HUDEP-2 (cell line): ENCODE data around the gene ETF1.
"Not testable (repeated sequence)": the region's sequence is repeated elsewhere in the genome, so short reads cannot be mapped to it uniquely, and the experiment has no call there.

ENCODE experiments used
- DNase-seq, 76 experiments: peaks; one replicate each; lab custom pipeline; 2025; ENCODE audit not compliant: unreplicated experiment in 76 of 76; lab: John Stamatoyannopoulos, UW

The ETF1 gene

DNA sequence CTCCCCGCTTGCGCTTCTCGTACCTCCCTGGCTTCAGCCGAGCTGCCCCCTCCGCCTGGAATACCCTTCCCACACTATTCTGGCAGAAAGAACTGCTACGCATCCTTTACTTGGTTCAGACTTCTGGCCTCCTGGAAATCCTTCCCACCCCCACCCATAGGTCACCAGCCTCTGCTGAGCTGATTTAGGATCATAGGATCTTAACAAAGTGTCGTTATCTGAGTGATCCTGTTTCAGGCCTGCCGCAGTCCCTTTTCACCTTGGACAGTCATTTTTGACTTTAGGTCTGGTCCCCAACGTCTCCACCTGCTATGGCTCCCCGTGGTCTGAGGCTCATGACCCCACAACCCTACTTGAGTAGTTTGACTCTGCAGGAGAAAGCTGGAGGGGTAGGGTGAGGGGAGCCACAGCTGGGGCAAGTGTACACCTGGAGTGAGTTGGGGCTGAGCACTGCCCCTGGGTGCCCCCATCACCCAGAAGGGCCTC is 50.4 kb downstream of the ETF1 start:
- DNase-seq, result no peak

GRCh38 chr5:138491669-138492559 is 51.1 kb downstream of the ETF1 start:
- peak in 71 of 76 experiments; percentile 22 to 89 (median 77) for DNase-seq

GRCh38 chr5:138491284-138491648 is 51.8 kb downstream of the ETF1 start:
- DNase-seq, result no peak

DNA sequence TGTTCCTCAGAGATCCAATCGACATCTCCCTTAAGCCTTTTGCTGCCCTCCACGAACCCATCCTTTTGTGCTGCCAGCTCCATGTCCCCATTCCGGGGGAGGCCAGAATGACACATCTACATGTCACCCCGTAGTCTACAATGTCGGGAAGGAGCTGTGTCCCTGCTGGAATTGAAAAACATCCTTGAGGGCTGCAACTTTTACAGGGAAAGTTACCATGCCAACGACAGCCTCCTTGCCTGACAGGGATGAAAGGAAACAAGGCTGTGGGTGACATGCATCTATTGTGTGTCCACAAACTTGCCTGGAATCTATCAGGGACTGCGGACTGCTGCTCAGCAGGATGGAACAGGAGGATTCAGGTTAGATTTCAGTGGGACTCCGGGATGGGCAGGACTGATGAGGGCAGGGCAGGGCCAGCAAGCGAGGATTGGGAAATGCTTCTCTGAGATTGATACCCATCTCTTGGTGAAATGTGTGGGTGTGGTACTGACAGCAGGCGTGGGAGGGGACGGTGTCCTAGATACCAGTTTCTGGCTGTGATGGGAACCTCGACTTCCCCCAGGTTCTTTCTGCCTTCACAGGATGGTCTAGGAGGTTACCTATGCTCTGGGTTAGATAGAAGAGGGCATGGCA is 52.3 kb downstream of the ETF1 start:
- DNase-seq, result peak in 23 of 76 experiments; percentile 10 to 44 (median 26)

DNA sequence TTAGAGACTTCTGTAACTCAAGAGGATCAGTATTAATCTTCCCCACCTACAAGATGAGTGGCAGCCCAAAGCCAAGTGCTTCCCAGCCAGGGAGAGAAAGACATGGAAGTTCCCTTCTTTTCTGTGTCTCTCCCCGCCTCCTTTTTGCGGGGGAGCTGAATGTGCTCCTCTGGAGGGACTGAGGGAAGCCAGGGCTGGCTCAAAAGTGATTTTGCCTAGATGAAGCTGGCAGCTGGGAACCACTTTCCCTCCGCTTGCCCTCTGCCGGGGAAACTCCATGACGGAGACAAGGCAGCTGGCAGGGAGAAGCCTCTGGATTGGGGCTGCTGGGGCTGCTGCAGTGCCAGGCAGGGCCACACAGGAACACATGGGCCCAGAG is 53.4 kb downstream of the ETF1 start:
- no peak for DNase-seq

- DNase-seq, result peak in 74 of 76 experiments; percentile 22 to 96 (median 83)
Observed at GRCh38 chr5:138488481-138488945, 54.5 kb downstream of the ETF1 start.

GRCh38 chr5:138482638-138483037 is 60.4 kb downstream of the ETF1 start:
- no peak for DNase-seq

GRCh38 chr5:138476918-138477317 is 66.1 kb downstream of the ETF1 start:
- DNase-seq, result no peak

DNA sequence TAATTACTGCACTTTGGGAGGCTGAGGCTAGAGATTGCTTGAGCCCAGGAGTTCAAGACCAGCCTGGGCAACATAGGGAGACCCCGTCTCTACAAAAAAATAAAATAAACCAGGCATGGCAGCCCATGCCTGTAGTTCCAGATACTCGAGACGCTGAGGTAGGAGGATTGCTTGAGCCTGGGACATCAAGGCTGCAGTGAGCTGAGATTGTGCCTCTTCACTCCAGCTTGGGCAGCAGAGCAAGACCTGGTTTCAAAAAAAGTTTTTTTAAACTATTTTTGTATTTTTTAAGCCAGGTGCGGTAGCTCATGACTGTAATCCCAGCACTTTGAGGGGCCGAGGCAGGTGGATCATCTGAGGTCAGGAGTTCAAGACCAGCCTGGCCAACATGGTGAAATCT is 69.9 kb downstream of the ETF1 start:
- DNase-seq, result not testable (repeated sequence)

GRCh38 chr5:138472353-138472752 is 70.7 kb downstream of the ETF1 start:
- no peak for DNase-seq

DNA sequence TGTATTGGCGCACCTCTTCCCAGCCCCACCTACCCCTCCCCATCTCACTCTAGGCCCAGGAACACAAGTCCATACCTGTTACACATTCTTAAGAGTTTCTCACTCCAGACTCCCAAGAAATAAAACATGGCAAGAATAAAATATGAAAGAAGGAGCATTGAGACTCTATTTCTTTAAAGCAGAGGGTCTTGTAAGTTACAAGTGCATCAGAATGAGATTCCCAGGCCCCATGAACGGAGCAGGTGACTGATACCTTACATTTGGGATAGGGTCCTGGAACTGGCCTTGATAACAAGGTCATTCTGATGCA is 72.0 kb downstream of the ETF1 start:
- DNase-seq, result no peak

DNA sequence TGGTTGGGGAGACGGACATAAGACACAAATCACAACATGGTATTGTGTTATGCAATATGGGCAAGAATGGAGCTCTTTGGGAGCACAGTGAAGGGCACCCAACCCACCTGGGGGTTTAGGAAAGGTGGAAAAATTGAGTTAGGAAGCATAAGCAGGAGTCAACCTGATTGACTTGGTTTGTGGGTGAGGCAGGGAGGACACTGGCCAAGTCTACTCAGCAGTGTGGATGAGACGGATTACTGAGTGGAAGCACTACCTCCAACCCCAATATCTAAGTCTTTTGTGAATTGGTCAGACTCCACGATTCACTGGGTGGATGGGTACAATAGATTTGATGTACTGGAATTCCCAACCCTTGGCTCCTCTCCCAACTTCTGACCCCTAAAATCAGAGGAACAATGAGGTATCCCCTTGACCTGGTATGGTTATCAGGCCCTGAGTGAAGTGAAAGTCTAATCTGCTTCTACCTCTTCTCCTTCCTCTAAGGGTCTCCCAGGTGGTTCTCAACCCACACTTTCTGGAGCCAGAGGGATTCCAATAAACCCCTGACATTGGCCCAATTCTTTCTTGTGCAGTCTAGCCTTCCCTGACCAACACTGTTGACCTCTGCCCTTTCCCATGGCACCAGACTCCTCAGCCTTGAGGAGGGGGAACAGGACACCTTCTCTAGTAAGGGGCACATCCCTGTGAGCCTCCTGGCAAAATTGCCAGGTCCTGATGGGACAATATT is 72.5 kb downstream of the ETF1 start:
- no peak for DNase-seq

DNA sequence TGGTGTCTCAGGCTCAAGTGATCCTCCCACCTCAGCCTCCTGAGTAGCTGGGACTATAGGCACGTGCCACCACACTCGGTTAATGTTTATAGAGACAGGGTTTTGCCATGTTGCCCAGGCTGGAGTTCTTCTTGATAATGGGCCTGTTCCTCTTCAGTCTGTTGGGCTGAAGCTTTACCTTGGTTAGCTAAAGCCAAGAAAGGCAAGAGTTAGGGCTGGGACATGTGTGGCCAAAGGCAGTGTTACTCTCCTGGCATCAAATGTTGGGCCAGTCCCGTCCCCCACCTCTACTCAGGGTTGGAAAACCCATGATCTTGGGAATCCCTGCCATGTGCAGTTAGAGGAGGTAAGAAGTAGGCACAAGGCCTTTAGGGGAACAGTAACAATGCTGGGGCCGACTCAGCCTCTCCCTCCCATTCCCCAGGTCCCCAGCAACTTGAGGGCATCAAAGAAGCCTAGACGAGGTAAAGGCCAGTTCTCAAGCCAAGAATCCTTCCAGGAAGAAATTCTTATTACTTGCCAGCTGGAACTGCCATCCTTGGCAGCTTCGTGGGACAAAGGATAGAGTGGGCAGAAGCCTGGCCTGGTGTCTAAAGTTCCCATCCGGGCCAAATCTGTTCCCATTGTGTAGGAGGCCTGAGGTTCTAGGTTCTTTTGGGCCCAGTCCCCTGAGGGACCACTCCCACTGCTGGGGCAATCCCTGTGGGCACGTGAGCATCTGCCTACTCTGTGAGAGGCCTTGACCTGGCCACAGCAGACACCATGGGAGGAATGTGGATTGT is 73.3 kb downstream of the ETF1 start:
- DNase-seq, result peak in 1 of 76 experiments; percentile 22

- DNase-seq, result no peak
Observed at GRCh38 chr5:138468966-138469539, 74.0 kb downstream of the ETF1 start.

DNA sequence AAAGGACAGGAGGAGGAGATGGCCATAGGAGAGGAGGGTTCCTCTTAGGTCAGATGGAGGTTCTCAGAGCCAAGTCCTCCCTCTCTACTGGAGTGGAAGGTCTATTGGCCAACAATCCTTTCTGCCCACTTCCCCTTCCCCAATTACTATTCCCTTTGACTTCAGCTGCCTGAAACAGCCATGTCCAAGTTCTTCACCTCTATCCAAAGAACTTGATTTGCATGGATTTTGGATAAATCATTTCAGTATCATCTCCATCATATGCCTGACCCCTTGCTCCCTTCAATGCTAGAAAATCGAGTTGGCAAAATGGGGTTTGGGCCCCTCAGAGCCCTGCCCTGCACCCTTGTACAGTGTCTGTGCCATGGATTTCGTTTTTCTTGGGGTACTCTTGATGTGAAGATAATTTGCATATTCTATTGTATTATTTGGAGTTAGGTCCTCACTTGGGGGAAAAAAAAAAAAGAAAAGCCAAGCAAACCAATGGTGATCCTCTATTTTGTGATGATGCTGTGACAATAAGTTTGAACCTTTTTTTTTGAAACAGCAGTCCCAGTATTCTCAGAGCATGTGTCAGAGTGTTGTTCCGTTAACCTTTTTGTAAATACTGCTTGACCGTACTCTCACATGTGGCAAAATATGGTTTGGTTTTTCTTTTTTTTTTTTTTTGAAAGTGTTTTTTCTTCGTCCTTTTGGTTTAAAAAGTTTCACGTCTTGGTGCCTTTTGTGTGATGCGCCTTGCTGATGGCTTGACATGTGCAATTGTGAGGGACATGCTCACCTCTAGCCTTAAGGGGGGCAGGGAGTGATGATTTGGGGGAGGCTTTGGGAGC is 74.7 kb downstream of the ETF1 start:
- no peak for DNase-seq

- no peak for DNase-seq
Observed at GRCh38 chr5:138467711-138468132, 75.3 kb downstream of the ETF1 start.

- DNase-seq, result peak in 3 of 76 experiments; percentile 36 to 52 (median 37)
Observed at GRCh38 chr5:138466900-138467710, 75.9 kb downstream of the ETF1 start.

GRCh38 chr5:138466125-138466899 is 76.7 kb downstream of the ETF1 start:
- peak in 4 of 76 experiments; percentile 25 to 52 (median 36) for DNase-seq
